SU-DHL-6 (cell line): ENCODE measurements around the gene TENM4.

ENCODE experiments used
- H2AFZ ChIP-seq: fragments of 200-600 bp; sonication (generic); 2 replicates; pipeline ENCODE4 v1.6.1; 2014; ENCODE audit warnings: low read depth, mild to moderate bottlenecking, moderate library complexity, mixed read lengths, antibody characterized with exemption, low read length; ENCODE audit not compliant: severe bottlenecking
- H3F3A ChIP-seq: fragments of 200-600 bp; shearing (Covaris generic); 2 replicates; pipeline ENCODE4 v1.6.0; 2016; ENCODE audit warnings: antibody characterized with exemption, mild to moderate bottlenecking; ENCODE audit not compliant: insufficient read depth
- H3K27ac ChIP-seq: fragments of 200-600 bp; sonication (generic); 2 replicates; pipeline ENCODE4 v1.5.1; 2016; ENCODE audit warnings: low read depth, mild to moderate bottlenecking, low read length, moderate library complexity, mixed read lengths
- H3K27me3 ChIP-seq: fragments of 200-600 bp; sonication (generic), shearing (Covaris generic); 2 replicates; pipeline ENCODE4 v1.6.0; 2014; ENCODE audit warnings: mild to moderate bottlenecking, low read length
- H3K36me3 ChIP-seq: fragments of 200-600 bp; sonication (generic); 2 replicates; pipeline ENCODE4 v1.6.1; 2014; ENCODE audit warnings: mild to moderate bottlenecking, low read length, mixed read lengths
- H3K4me2 ChIP-seq: fragments of 300-600, 200-600 bp; shearing (Covaris generic), sonication (generic); 2 replicates; pipeline ENCODE4 v1.6.0; 2014; ENCODE audit warnings: low read length, low read depth, mild to moderate bottlenecking; ENCODE audit not compliant: poor library complexity, severe bottlenecking
- H3K4me3 ChIP-seq: fragments of 200-600 bp; sonication (generic); 2 replicates; pipeline ENCODE4 v1.5.1; 2014; ENCODE audit warnings: antibody characterized with exemption, low read length, mild to moderate bottlenecking, mixed read lengths; ENCODE audit not compliant: insufficient read depth, poor library complexity, severe bottlenecking
- H3K79me2 ChIP-seq: fragments of 200-600 bp; sonication (generic); 2 replicates; pipeline ENCODE4 v1.6.1; 2014; ENCODE audit warnings: mild to moderate bottlenecking, low read length, moderate library complexity; ENCODE audit not compliant: insufficient read depth
- H3K9ac ChIP-seq: fragments of 200-600 bp; sonication (generic); 2 replicates; pipeline ENCODE4 v1.7.0; 2014; ENCODE audit warnings: mild to moderate bottlenecking, low read length
- H3K9me2 ChIP-seq: fragments of 200-600 bp; sonication (generic); replicated peaks from 2 replicates; pipeline ENCODE4 v1.6.1; 2014; ENCODE audit warnings: low read length; ENCODE audit not compliant: insufficient read depth
- H3K9me3 ChIP-seq: fragments of 200-600 bp; sonication (generic); 2 replicates; pipeline ENCODE4 v1.6.1; 2014; ENCODE audit warnings: low read length, mixed read lengths; ENCODE audit not compliant: insufficient read depth
- H4K20me1 ChIP-seq: fragments of 200-600 bp; sonication (generic); 2 replicates; pipeline ENCODE4 v1.6.1; 2014; ENCODE audit warnings: low read depth, mild to moderate bottlenecking, antibody characterized with exemption, low read length, moderate library complexity, mixed read lengths
- CTCF ChIP-seq: fragments of 200-600 bp; sonication (generic); IDR thresholded peaks from one replicate; pipeline ENCODE4 v1.5.1; 2017; ENCODE audit warnings: antibody characterized with exemption, mild to moderate bottlenecking, low read length, moderate library complexity; ENCODE audit not compliant: insufficient read depth, poor library complexity, severe bottlenecking
- EZH2phosphoT487 ChIP-seq: fragments of 200-600 bp; sonication (generic), shearing (Covaris generic); conservative IDR thresholded peaks from 2 replicates; pipeline ENCODE4 v1.6.1; 2018; ENCODE audit warnings: mild to moderate bottlenecking, antibody characterized with exemption, low read length, moderate library complexity, mixed read lengths

Gene TENM4

DNA sequence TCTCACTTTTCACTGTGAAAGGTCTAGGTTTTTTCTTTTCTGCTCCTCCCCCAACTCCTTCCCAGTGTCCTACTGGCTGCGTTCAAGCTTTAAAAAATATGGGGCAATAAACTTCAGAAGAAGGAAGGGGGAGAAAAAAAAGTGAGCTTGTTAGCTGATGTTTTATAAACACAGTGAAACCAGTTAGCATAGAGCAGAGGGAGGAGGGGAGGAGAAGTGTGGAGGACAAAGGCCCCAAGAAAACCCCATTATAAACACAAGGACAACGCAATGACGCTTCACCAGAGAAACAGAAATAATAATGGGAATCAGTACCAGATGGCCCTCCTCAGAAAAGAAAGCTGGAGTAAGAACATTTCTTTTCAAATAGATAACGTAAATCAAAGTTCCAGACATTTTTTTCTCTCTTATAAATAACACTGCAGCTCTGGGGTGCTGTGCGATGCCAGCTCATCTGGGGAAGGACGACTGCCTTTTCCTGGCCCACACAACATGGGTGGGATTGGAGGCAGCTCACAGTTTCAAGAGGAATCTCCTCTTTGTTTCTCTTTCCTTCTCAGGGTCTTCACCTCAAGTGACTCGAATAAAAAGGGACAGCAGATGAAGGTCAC, 630.8 kb downstream of the TENM4 start:
- Histone ChIP-seq H3K9me3 (no peaks in the 10 kb centered on the region), H2AFZ (no peak overlapping the region), H3K9me2 (no peaks in the 10 kb centered on the region), H3K79me2 (no peaks in the 10 kb centered on the region), H4K20me1 (no peaks in the 10 kb centered on the region), H3F3A (no peaks in the 10 kb centered on the region), H3K27ac (no peak overlapping the region), H3K4me2 (no peak overlapping the region), H3K9ac (no peak overlapping the region), H3K27me3 (no peaks in the 10 kb centered on the region), H3K36me3 (no peaks in the 10 kb centered on the region), H3K4me3 (no peak overlapping the region)
- TF ChIP-seq CTCF (no peak), EZH2phosphoT487 (no peak)

DNA sequence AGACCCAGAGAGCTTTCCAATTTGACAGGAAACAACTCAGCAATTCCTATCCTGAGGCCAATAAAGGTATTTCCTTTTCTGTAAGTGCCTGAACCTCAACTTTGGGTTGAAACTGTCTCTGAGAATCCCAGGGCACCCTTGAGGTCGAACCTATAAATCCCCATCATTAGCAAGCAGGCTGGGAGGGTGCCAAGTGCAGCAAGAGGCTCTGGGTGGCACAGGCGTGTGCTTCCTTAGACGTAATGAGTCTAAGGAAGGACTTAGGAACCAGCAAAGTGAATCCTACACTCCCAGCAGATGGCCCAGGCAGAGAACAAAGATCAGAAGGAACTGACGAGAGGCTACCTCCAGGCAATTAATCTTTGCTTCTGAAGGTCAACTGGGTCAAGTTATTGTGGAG, 631.9 kb downstream of the TENM4 start:
- H4K20me1 ChIP-seq = no peaks in the 10 kb centered on the region
- H3K27me3 ChIP-seq = no peaks in the 10 kb centered on the region
- H3K79me2 ChIP-seq = no peaks in the 10 kb centered on the region
- no peak overlapping the region for H3K27ac ChIP-seq
- H3K9ac ChIP-seq = no peak overlapping the region
- no peaks in the 10 kb centered on the region for H3K9me2 ChIP-seq
- no peak overlapping the region for H3K4me3 ChIP-seq
- H3F3A ChIP-seq = no peaks in the 10 kb centered on the region
- H3K36me3 ChIP-seq = no peaks in the 10 kb centered on the region
- H3K4me2 ChIP-seq = no peak overlapping the region
- no peak overlapping the region for H2AFZ ChIP-seq
- TF ChIP-seq EZH2phosphoT487 = no peak
- no peak for TF ChIP-seq CTCF
- no peaks in the 10 kb centered on the region for H3K9me3 ChIP-seq

DNA sequence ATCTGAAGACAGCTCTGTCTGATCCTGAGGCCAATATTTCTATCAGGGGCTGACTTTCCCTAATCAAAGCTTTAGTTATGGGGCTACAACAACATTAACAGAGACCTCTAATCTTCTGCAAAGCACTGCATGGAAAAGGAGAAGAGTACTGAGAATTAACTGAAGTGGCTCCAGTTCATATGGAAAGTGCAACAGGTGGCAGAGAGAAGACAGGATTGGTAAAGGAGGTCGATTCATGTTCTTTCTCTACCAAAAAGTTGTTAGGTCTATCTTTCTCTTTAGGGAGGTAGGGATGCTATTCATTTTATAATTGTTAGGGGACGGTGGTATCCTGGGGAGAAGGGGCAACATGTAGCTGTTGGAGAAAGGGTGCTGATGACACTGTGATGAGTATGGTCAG, 633.5 kb downstream of the TENM4 start:
- H4K20me1 ChIP-seq = no peaks in the 10 kb centered on the region
- no peaks in the 10 kb centered on the region for H3K27me3 ChIP-seq
- no peak overlapping the region for H3K4me2 ChIP-seq
- no peaks in the 10 kb centered on the region for H3F3A ChIP-seq
- H3K36me3 ChIP-seq = no peaks in the 10 kb centered on the region
- no peak for TF ChIP-seq EZH2phosphoT487
- no peak for TF ChIP-seq CTCF
- no peaks in the 10 kb centered on the region for H3K9me3 ChIP-seq
- no peaks in the 10 kb centered on the region for H3K79me2 ChIP-seq
- no peak overlapping the region for H3K9ac ChIP-seq
- no peak overlapping the region for H3K4me3 ChIP-seq
- no peaks in the 10 kb centered on the region for H3K9me2 ChIP-seq
- H2AFZ ChIP-seq = no peak overlapping the region
- H3K27ac ChIP-seq = no peak overlapping the region
